ENCODE data around the gene SUFU.

The SUFU gene

DNA sequence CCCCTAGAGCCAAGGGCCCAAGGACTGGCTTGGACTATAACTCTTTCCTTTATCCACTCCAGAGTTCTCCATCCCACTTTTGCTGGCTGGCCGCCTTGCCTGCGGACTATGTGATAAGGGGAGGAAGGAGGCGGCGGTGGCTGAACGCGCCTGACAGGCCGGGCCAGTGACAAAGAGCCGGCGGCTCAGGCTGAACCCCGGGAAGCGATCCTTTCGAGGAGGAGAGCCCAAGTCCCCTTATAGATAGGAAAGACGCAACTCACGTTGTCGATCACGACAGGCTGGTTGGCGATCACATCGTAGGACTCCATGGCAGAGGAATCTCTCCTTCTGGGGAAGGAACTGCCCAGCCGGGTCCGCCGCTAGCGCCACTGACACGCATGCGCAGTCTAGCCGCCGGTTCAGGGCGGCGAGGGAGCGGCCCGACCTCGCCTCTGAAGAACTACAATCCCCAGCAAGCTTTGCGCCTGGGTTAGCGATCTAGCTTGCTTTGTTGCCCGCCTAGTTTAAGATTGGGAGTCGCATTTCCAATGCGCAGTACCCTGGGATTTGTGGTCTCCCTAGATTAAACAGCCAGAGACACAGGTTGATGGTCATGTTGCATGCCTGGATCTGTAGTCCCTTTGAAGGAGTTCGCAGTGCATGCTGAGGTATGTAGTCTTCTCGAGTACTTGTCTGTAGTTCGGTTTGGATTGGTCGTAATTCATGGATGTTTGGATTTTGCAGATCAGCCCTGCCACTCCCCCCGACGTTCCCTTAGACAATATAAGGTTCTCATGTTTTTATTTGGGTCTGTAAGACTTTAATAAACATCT, 1.2 kb upstream of the SUFU start, which contains the start of gene ACTR1A:
ACTR1A (minus strand) TSS at position 376 of the 815 bp plus-strand sequence; CDS start at position 311, 65 bp downstream.
- Histone ChIP-seq H3K9me3 (ENCODE audit: control insufficient read depth, low read length) (no peaks in the 10 kb centered on the region), H3K4me2 (ENCODE audit: low read length) (peak within 1 kb of the TSS; percentile 90), H3K79me2 (peaks cover 28% of the 10 kb centered on the region), H3K4me3 (ENCODE audit: low read depth, low read length) (peak within 1 kb of the TSS; percentile 100), H3K36me3 (ENCODE audit: control insufficient read depth, insufficient read depth, low read length) (no peaks in the 10 kb centered on the region), H3K9ac (peak within 1 kb of the TSS; percentile 74), H3K27ac (peak within 1 kb of the TSS; percentile 84), H2AFZ (peak within 1 kb of the TSS; percentile 97), H3K4me1 (peaks cover 14% of the 10 kb centered on the region), H3K27me3 (ENCODE audit: control insufficient read depth, insufficient read depth, low read length) (no peaks in the 10 kb centered on the region)
- TF ChIP-seq, protein P1, sequence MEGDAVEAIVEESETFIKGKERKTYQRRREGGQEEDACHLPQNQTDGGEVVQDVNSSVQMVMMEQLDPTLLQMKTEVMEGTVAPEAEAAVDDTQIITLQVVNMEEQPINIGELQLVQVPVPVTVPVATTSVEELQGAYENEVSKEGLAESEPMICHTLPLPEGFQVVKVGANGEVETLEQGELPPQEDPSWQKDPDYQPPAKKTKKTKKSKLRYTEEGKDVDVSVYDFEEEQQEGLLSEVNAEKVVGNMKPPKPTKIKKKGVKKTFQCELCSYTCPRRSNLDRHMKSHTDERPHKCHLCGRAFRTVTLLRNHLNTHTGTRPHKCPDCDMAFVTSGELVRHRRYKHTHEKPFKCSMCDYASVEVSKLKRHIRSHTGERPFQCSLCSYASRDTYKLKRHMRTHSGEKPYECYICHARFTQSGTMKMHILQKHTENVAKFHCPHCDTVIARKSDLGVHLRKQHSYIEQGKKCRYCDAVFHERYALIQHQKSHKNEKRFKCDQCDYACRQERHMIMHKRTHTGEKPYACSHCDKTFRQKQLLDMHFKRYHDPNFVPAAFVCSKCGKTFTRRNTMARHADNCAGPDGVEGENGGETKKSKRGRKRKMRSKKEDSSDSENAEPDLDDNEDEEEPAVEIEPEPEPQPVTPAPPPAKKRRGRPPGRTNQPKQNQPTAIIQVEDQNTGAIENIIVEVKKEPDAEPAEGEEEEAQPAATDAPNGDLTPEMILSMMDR (IDR thresholded peaks at IDR 0.05): no peak

DNA sequence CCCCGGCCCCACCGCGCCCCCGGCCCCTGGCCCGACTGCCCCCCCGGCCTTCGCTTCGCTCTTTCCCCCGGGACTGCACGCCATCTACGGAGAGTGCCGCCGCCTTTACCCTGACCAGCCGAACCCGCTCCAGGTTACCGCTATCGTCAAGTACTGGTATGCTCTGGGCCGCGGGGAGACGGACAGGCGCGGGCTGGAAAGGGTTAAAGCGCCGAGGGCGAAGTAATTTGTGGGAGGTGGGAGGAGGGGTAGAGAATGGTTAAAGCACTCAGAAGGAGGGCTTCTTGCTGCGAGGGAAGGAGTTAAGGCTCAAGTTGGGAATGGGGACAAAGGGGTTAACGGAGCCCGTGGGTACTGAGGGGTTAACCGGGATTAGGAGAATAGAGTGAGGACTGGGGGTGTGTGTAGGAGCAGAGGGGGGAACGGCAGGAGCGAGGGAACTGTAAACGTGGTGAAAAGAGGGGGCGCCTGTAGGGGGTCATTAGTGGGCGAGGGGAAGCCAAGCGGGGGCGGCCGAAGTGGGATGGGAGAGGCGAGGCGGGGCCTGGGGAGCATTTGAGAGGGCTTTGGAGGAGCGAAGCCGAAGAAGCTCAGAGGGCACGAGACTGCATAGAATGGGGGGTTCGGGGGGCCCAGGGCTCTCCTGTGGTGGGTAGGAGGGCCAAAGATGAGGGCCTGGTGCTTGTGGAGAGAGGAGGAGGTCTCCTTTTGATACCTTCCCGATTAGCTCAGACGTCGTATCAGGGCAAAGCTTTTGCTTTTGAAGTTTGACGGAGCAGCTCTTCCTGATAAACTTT, 605 bp downstream of the SUFU start:
- TF ChIP-seq, protein P1 (IDR thresholded peaks at IDR 0.05): no peak
- H3K4me1 ChIP-seq: peaks cover 14% of the 10 kb centered on the region
- H3K4me2 ChIP-seq (ENCODE audit: low read length): peak overlapping the region; percentile 96
- peaks cover 20% of the 10 kb centered on the region for H3K79me2 ChIP-seq
- H3K27ac ChIP-seq: peak overlapping the region; percentile 72
- H3K4me3 ChIP-seq (ENCODE audit: low read depth, low read length): peak overlapping the region; percentile 94
- H2AFZ ChIP-seq: peak overlapping the region; percentile 83
- no peaks in the 10 kb centered on the region for H3K27me3 ChIP-seq (ENCODE audit: control insufficient read depth, insufficient read depth, low read length)
- H3K9me3 ChIP-seq (ENCODE audit: control insufficient read depth, low read length): no peaks in the 10 kb centered on the region
- peak overlapping the region; percentile 43 for H3K9ac ChIP-seq
- no peaks in the 10 kb centered on the region for H3K36me3 ChIP-seq (ENCODE audit: control insufficient read depth, insufficient read depth, low read length)

DNA sequence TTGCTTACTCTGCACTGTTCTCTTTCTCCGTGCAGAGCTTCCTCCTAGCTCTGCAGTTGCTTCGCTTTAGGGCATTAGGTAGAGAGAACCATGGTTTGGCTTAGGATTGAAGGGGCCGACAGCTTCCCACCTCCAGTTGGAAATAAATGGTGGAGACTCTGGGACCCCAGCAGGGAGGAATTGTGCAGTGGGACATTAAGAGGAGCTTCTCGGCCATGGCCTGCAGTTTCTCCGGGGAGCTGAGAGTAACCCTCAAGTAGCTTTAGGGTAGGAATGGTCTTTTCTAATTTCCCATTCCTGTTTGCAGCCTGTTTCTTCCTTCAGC, 1.2 kb downstream of the SUFU start:
- Histone ChIP-seq H2AFZ (peak overlapping the region; percentile 83), H3K9ac (no peak overlapping the region), H3K4me2 (ENCODE audit: low read length) (peak overlapping the region; percentile 96), H3K79me2 (peaks cover 14% of the 10 kb centered on the region), H3K9me3 (ENCODE audit: control insufficient read depth, low read length) (no peaks in the 10 kb centered on the region), H3K27ac (peak overlapping the region; percentile 72), H3K36me3 (ENCODE audit: control insufficient read depth, insufficient read depth, low read length) (no peaks in the 10 kb centered on the region), H3K27me3 (ENCODE audit: control insufficient read depth, insufficient read depth, low read length) (no peaks in the 10 kb centered on the region), H3K4me3 (ENCODE audit: low read depth, low read length) (peak overlapping the region; percentile 94), H3K4me1 (peaks cover 14% of the 10 kb centered on the region)
- TF ChIP-seq, protein P1 (IDR thresholded peaks at IDR 0.05): no peak

DNA sequence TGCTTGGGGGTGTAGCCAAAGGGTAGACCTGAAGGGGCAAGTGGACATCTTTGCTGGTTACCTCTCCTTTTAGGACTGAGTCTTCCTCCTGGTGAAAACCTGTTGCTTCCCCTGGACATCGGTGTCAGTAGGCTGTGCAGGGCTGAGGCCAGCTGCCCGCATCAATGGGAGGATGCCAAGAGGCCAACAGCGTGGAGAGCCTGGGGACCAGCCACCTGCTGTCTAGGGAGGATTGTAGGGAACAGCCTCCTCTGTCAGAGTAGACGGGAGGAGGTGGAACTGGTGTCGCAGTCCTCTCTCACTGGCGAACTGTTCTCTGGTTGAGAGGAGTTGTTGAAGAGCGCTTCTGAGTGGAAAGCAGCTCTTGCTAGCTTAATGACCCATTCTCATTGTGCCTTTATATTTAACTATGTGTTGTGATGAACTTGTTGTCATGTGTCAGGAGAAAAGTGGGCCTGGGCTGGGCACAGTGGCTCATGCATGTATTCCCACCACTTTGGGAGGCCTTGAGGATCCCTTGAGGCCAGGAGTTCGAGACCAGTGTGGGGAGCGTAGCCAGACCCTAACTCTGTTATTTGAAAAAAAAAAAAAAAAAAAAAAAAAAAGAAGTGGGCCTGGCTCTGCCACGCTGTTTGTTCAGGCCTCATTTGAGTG, 1.8 kb downstream of the SUFU start:
- Histone ChIP-seq H3K9ac (no peak overlapping the region), H3K27ac (peak overlapping the region; percentile 72), H3K9me3 (ENCODE audit: control insufficient read depth, low read length) (no peaks in the 10 kb centered on the region), H3K27me3 (ENCODE audit: control insufficient read depth, insufficient read depth, low read length) (no peaks in the 10 kb centered on the region), H3K4me3 (ENCODE audit: low read depth, low read length) (no peak overlapping the region), H3K79me2 (peaks cover 10% of the 10 kb centered on the region), H3K4me2 (ENCODE audit: low read length) (peak overlapping the region; percentile 96), H3K4me1 (peaks cover 14% of the 10 kb centered on the region), H2AFZ (no peak overlapping the region), H3K36me3 (ENCODE audit: control insufficient read depth, insufficient read depth, low read length) (no peaks in the 10 kb centered on the region)
- TF ChIP-seq, protein P1 (IDR thresholded peaks at IDR 0.05): no peak
